Ishikawa (cell line): ENCODE results near the gene SLC16A4.

ENCODE experiments used
- CEBPB ChIP-seq: IDR thresholded peaks from 2 replicates; pipeline ENCODE4 v1.6.1; 2012
- CREB1 ChIP-seq: IDR thresholded peaks from 2 replicates; pipeline ENCODE4 v1.6.1; 2012; ENCODE audit warnings: low read depth
- EGR1 ChIP-seq: IDR thresholded peaks from 2 replicates; pipeline ENCODE4 v1.6.1; 2012
- EP300 ChIP-seq: IDR thresholded peaks from 2 replicates; pipeline ENCODE4 v1.6.1; 2012; ENCODE audit warnings: borderline replicate concordance
- FOXM1 ChIP-seq: IDR thresholded peaks from 2 replicates; pipeline ENCODE4 v1.6.1; 2012; ENCODE audit warnings: low read depth, borderline replicate concordance
- MAX ChIP-seq: IDR thresholded peaks from 2 replicates; pipeline ENCODE4 v1.6.1; 2012
- NFIC ChIP-seq: IDR thresholded peaks from 2 replicates; pipeline ENCODE4 v1.6.1; 2012
- RAD21 ChIP-seq: IDR thresholded peaks from 2 replicates; pipeline ENCODE4 v1.6.1; 2012; ENCODE audit warnings: low read depth
- REST ChIP-seq: IDR thresholded peaks from 2 replicates; pipeline ENCODE4 v1.6.1; 2012; ENCODE audit warnings: low read depth, mild to moderate bottlenecking
- TAF1 ChIP-seq: IDR thresholded peaks from 2 replicates; pipeline ENCODE4 v1.6.1; 2012; ENCODE audit warnings: low read depth, mild to moderate bottlenecking
- TCF12 ChIP-seq: IDR thresholded peaks from 2 replicates; pipeline ENCODE4 v1.6.1; 2012; ENCODE audit warnings: low read depth
- TEAD4 ChIP-seq: IDR thresholded peaks from 2 replicates; pipeline ENCODE4 v1.6.1; 2012
- USF1 ChIP-seq: IDR thresholded peaks from 2 replicates; pipeline ENCODE4 v1.6.1; 2012
- YY1 ChIP-seq: IDR thresholded peaks from 2 replicates; pipeline ENCODE4 v1.6.1; 2012; ENCODE audit warnings: low read depth
- ZBTB7A ChIP-seq: IDR thresholded peaks from 2 replicates; pipeline ENCODE4 v1.6.1; 2012; ENCODE audit warnings: low read depth

The SLC16A4 gene

GRCh38 chr1:110326826-110327225, 64.0 kb downstream of the SLC16A4 start:
- TF ChIP-seq USF1, result no peak
- TF ChIP-seq CREB1, result no peak
- no peak for TF ChIP-seq TEAD4
- TF ChIP-seq CEBPB, result no peak
- TF ChIP-seq NFIC, result no peak
- TF ChIP-seq RAD21, result no peak
- TF ChIP-seq MAX, result no peak
- no peak for TF ChIP-seq ZBTB7A
- no peak for TF ChIP-seq YY1
- no peak for TF ChIP-seq TCF12
- TF ChIP-seq REST, result no peak
- no peak for TF ChIP-seq FOXM1
- no peak for TF ChIP-seq EP300
- no peak for TF ChIP-seq TAF1
- TF ChIP-seq EGR1, result no peak

- no peak for TF ChIP-seq TAF1
- no peak for TF ChIP-seq ZBTB7A
- TF ChIP-seq EP300, result no peak
- TF ChIP-seq EGR1, result no peak
- TF ChIP-seq RAD21, result no peak
- TF ChIP-seq REST, result no peak
- TF ChIP-seq USF1, result no peak
- TF ChIP-seq MAX, result no peak
- no peak for TF ChIP-seq TCF12
- TF ChIP-seq CREB1, result no peak
- TF ChIP-seq FOXM1, result no peak
- TF ChIP-seq NFIC, result no peak
- no peak for TF ChIP-seq TEAD4
- no peak for TF ChIP-seq YY1
- TF ChIP-seq CEBPB, result no peak
Observed at GRCh38 chr1:110324667-110325066, 66.2 kb downstream of the SLC16A4 start.

- TF ChIP-seq EP300 (no peak), TEAD4 (no peak), EGR1 (no peak), NFIC (no peak), REST (no peak), YY1 (no peak), FOXM1 (no peak), ZBTB7A (no peak), TAF1 (no peak), MAX (no peak), CEBPB (no peak), TCF12 (no peak), USF1 (no peak), CREB1 (no peak)
Observed at GRCh38 chr1:110321846-110322245, 69.0 kb downstream of the SLC16A4 start.

GRCh38 chr1:110321045-110321444, 69.8 kb downstream of the SLC16A4 start:
- TF ChIP-seq TEAD4, result no peak
- no peak for TF ChIP-seq CEBPB
- no peak for TF ChIP-seq CREB1
- no peak for TF ChIP-seq ZBTB7A
- TF ChIP-seq USF1, result no peak
- no peak for TF ChIP-seq NFIC
- no peak for TF ChIP-seq RAD21
- TF ChIP-seq TAF1, result no peak
- TF ChIP-seq FOXM1, result no peak
- TF ChIP-seq EGR1, result no peak
- TF ChIP-seq MAX, result no peak
